SKM-1 treated with dmso at 0.1 percent for 144 hours (cell line): Measurements from ENCODE around the gene SLC19A1.

ENCODE experiments used
- DNase-seq: peaks from one replicate; lab custom pipeline; 2025; ENCODE audit not compliant: unreplicated experiment; lab: John Stamatoyannopoulos, UW

SLC19A1 gene

GRCh38 chr21:45468051-45468970 is 73.9 kb downstream of the SLC19A1 start:
- DNase-seq: no peak

DNA sequence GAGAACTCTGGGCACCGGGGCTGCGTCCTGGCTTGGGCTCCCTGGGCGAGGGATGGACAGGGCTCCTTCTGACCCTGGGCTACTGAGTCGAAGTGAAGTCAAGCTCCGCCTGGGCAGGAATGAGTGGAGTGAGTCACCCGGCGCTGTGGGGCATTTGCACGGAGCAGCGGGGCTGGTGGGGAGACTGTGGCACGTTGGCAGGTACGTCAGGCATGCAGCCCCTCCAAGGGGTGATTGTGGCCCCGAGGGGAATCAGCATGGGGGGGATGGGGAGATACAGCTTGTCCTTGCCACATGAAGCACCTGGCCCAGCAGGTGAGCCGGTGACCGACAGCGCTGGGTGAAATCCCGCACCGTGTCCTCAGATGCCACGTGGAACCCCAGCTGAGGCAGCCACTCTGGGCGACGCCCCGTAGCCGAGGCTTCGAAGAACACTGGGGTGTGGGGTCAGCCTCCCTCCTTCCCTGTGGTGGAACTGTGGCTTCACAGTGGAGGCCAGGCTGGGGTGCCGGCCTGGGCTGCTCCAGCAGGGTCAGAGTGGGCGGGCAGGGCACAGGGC is 74.9 kb downstream of the SLC19A1 start:
- DNase-seq: no peak

GRCh38 chr21:45466330-45467220 is 75.7 kb downstream of the SLC19A1 start:
- no peak for DNase-seq

- DNase-seq: no peak
These were observed 76.5 kb downstream of the SLC19A1 start for GRCh38 chr21:45465611-45466329.

DNA sequence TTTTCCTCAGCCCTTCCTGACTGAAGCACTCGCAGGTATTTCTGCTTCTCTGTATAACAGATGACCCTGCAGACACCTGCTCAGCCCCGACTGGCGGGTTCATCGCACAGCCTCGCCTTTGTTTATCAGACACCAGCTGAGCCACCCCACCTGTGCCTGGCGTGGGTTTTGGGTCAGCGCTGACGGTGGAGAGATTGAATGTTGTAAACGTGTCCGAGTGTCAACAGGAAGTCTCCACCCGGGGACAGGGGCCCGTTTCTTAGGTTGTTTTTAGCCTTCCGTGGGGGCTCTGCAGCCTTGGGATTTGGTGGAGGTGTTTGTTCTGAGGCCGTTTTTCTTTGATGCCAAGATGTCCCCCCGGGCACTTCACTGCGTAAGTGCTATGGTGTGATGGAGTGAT is 77.1 kb downstream of the SLC19A1 start:
- no peak for DNase-seq

GRCh38 chr21:45464309-45464708 is 77.9 kb downstream of the SLC19A1 start:
- no peak for DNase-seq

DNA sequence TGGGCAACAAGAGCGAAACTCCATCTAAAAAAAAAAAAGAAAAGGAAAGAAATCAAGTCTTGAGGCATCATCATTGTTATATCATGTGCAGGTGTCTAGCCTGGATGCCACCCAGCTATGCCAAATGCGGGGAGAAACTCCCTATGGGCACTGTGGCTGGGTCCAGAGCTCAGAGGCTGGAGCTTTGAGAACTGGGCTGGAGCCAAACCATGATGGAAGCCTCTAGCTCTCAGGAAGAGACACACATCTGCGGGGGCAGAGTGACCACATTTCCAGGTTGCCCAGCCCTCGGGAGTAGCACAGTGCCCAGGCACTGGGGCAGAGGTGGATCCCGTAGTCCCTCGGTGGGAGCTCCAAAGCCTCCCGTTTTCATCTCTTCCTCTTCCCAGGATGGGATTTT is 78.4 kb downstream of the SLC19A1 start:
- no peak for DNase-seq

DNA sequence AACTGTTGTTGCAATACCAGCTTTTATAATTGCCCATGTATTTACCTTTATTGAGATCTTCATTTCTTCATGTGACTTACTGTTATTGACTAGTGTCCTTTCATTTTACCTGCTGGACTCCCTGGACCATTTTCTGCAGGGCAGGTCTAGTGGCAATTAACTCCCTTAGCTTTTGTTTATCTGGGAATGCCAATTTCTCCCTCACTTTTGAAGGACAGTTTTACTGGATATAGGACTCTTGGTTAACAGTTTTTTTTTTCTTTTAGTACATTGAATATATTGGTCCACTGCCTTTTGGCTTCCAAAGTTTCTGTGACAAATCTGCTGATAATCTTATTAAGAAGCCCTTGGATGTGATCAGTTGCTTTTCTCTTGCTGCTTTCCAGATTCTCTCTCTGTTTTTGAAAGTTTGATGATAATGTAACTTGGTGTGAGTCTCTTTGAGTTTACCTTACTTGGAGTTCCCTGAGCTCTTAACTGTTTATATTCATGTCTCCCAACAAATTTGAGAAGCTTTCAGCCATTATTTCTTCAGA is 80.4 kb downstream of the SLC19A1 start:
- DNase-seq: no peak

DNA sequence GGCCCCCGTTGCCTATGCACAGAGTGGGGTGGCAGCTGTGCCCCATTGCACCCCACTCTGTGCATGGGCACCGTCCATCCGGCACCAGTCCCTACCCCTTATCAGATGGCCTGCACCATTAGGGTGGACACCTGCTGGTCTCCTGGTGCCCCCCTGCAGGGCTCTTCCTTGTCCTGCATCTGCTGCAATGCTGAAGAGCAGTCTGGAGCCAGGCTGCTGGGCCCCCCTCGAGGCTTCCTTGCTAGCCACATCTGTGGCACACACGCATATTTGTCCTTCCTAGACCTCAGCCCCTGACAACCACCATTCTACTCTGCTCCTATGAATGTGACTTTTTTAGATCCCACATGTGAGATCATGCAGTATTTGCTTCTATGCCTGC is 80.9 kb downstream of the SLC19A1 start:
- DNase-seq: no peak

- DNase-seq: no peak
These were observed 81.5 kb downstream of the SLC19A1 start for GRCh38 chr21:45460611-45461368.

DNA sequence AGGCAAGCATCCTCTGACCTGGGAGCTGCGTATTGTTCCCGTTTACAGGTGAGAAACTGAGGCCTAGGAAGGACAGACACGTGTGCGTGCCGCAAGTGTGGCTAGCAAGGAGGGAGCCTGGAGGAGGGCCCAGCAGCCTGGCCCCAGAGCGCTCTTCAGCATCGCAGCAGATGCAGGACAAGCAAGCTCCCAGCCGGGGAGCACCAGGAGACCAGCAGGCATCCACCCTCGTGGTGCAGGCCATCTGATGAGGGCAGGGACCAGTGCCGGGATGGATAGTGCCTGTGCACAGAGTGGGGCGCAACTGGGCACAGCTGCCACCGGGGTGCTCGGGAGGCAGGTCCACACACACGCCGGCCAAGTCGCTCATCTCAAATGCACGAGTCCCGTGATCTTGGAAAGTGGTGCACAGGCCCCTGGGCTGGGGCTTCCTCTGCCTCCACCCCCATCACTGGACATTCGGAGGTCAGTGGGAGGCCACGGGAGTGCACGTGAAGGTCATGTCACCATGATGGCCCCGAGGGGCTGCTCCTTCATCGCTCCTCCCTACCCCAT is 82.2 kb downstream of the SLC19A1 start:
- DNase-seq: no peak

- DNase-seq: no peak
These were observed 82.8 kb downstream of the SLC19A1 start for GRCh38 chr21:45459171-45460010.

GRCh38 chr21:45458281-45459170 is 83.7 kb downstream of the SLC19A1 start:
- DNase-seq: no peak

GRCh38 chr21:45457832-45458172 is 84.4 kb downstream of the SLC19A1 start:
- DNase-seq: no peak

DNA sequence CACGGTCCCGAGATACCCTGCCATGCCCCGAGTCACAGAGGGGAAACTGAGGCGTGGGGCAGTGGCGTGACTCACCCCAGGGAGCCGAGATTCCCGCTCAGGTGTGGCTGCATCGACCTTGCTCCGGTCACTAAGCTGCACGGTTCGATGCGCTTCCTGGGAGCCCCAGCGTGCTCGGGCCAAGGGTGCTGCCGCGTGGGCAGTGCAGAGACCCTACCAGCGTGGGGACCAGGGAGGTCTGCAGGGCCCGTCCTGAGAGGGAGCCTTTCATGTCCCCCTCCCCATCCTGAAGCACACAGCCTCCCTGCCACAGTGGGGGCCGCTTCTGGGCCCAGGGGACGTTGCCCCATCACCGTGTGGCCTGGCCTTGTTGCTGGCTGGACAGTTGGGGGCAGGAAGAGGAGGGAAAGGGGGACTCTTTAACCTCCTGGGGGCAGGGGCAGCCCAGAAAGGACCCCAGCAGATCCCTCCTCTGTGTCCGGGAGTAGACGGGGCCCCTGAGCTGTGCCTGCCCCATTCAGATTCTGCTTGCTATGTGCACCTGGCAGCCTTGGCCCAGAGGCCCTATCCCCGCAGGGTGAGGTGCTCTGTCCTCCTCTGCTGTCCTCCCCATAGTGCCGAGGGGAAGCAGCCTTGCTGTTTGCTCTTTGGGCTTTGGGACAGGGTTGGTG is 84.9 kb downstream of the SLC19A1 start:
- no peak for DNase-seq

DNA sequence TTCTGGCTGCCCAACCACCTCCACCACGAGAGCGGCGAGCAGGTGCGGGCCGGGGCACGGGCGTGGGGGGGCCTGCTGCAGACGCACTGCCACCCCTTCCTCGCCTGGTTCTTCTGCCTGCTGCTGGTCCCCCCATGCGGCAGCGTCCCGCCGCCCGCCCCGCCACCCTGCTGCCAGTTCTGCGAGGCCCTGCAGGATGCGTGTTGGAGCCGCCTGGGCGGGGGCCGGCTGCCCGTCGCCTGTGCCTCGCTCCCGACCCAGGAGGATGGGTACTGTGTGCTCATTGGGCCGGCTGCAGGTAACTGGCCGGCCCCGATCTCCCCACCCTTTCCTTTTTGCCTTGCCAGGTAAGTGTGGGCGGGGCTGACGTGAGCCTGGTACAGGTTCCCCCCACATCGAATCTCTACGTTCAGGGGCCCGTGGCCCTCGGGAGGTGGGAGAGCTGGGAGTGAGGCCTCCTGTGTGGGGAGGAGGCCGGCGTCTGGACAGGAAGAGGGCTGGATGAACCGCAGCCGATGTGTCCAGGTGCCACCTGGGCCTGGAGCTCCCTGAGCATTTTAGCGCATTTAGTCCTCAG is 85.6 kb downstream of the SLC19A1 start:
- DNase-seq: no peak
